Astrocyte of the spinal cord (primary cell): ENCODE results near the gene SEMA3E.
A peak's percentile ranks its signal among the peaks of the same experiment; 100 is the strongest.
"Not testable (repeated sequence)": the region's sequence is repeated elsewhere in the genome, so short reads cannot be mapped to it uniquely, and the experiment has no call there.

Experiments
- DNase-seq: peaks from one replicate; pipeline ENCODE4 v3.0.0; 2011; ENCODE audit warnings: low read depth, low spot score
- H3K4me3 ChIP-seq: 2 replicates; pipeline ENCODE4 v1.5.1; 2011; ENCODE audit warnings: low read depth, mild to moderate bottlenecking, low read length, moderate library complexity
- CTCF ChIP-seq: IDR thresholded peaks from 2 replicates; pipeline ENCODE4 v1.5.1; 2012; ENCODE audit warnings: low read depth, mild to moderate bottlenecking, low read length, inconsistent platforms
- in situ Hi-C: cut with HindIII; loops from 2 replicates; pipeline ENCODE4 v1.10.0; 2017; ENCODE audit warnings: low sequenced_read_pairs

Gene SEMA3E

GRCh38 chr7:83439026-83439425 is 209.9 kb downstream of the SEMA3E start:
- in situ Hi-C loops = no loop called here
- H3K4me3 ChIP-seq = no peak overlapping the region
- peak; percentile 63 for DNase-seq
- TF ChIP-seq CTCF = no peak

GRCh38 chr7:83430289-83430688 is 218.7 kb downstream of the SEMA3E start:
- DNase-seq, H3K4me3 ChIP-seq, in situ Hi-C loops: not testable (repeated sequence)

GRCh38 chr7:83429493-83429892 is 219.4 kb downstream of the SEMA3E start:
- in situ Hi-C loops = no loop called here
- no peak overlapping the region for H3K4me3 ChIP-seq
- TF ChIP-seq CTCF = no peak
- no peak for DNase-seq

- peak; percentile 74 for DNase-seq
- no peak for TF ChIP-seq CTCF
- H3K4me3 ChIP-seq = no peak overlapping the region
- in situ Hi-C loops = no loop called here
Observed at GRCh38 chr7:83427884-83428283, 221.1 kb downstream of the SEMA3E start.

- no peak for TF ChIP-seq CTCF
- no peak overlapping the region for H3K4me3 ChIP-seq
- no peak for DNase-seq
- in situ Hi-C loops = no loop called here
Observed at GRCh38 chr7:83426325-83426724, 222.6 kb downstream of the SEMA3E start.

GRCh38 chr7:83419013-83419412 is 229.9 kb downstream of the SEMA3E start:
- no peak for DNase-seq
- in situ Hi-C loops = no loop called here
- no peak for TF ChIP-seq CTCF
- H3K4me3 ChIP-seq = no peak overlapping the region

- TF ChIP-seq CTCF = no peak
- no peak overlapping the region for H3K4me3 ChIP-seq
- no peak for DNase-seq
- in situ Hi-C loops = no loop called here
Observed at GRCh38 chr7:83415840-83416239, 233.1 kb downstream of the SEMA3E start.
